Choroid plexus epithelial cell (primary cell): ENCODE results near the gene RAB30.

ENCODE experiments used
- DNase-seq: peaks from one replicate; pipeline ENCODE4 v3.0.0-alpha.2; 2010; ENCODE audit warnings: low read depth
- H3K4me3 ChIP-seq: 2 replicates; pipeline ENCODE4 v1.5.1; 2011; ENCODE audit warnings: low read depth, mild to moderate bottlenecking, control low read depth, low read length, moderate library complexity
- CTCF ChIP-seq: conservative IDR thresholded peaks from 2 replicates; pipeline ENCODE4 v1.5.1; 2011; ENCODE audit warnings: low read depth, mild to moderate bottlenecking, control low read depth, inconsistent platforms, low read length, moderate library complexity

RAB30 gene

GRCh38 chr11:83063073-83063754, 8.5 kb downstream of the RAB30 start:
- peak; percentile 62 for DNase-seq
- H3K4me3 ChIP-seq: no peak overlapping the region
- TF ChIP-seq CTCF: no peak

GRCh38 chr11:83061883-83062282, 9.8 kb downstream of the RAB30 start:
- no peak for TF ChIP-seq CTCF
- no peak for DNase-seq
- H3K4me3 ChIP-seq: no peak overlapping the region

GRCh38 chr11:83060965-83061364, 10.7 kb downstream of the RAB30 start:
- TF ChIP-seq CTCF: no peak
- H3K4me3 ChIP-seq: no peak overlapping the region
- DNase-seq: no peak

GRCh38 chr11:83057721-83058120, 14.0 kb downstream of the RAB30 start:
- H3K4me3 ChIP-seq: no peak overlapping the region
- TF ChIP-seq CTCF: no peak
- DNase-seq: no peak

GRCh38 chr11:83056611-83057010, 15.1 kb downstream of the RAB30 start:
- no peak for TF ChIP-seq CTCF
- DNase-seq: no peak

GRCh38 chr11:83056204-83056603, 15.5 kb downstream of the RAB30 start:
- DNase-seq: no peak
- H3K4me3 ChIP-seq: no peak overlapping the region
- no peak for TF ChIP-seq CTCF

More at GRCh38 chr11:83056611-83057010, 15.1 kb downstream of the RAB30 start:
- no peak overlapping the region for H3K4me3 ChIP-seq

- H3K4me3 ChIP-seq: no peak overlapping the region
- DNase-seq: no peak
- no peak for TF ChIP-seq CTCF
Observed at GRCh38 chr11:83054904-83055380, 16.8 kb downstream of the RAB30 start.
